ENCODE results near the gene BRCA2. TPM values are rescaled to one million over a fixed set of nuclear protein-coding genes. Genes with fewer than 3 reads are reported as not detected.
A peak's percentile ranks its signal among the peaks of the same experiment; 100 is the strongest.

The BRCA2 gene
- polyA plus RNA-seq, 4 donors = under 0.01 to 3.9 (median 1.2) TPM

- FAIRE-seq = no peak
- WGBS, 3 donors = 81 to 85% (median 83%) methylated on average over 5 of the region's 5 CpGs
- no peak overlapping the region for H3K27ac ChIP-seq (ENCODE audit: low read depth in 1 of 3, low read length in 2 of 3)
Measured at GRCh38 chr13:32383836-32384618, 68.7 kb downstream of the BRCA2 start.

GRCh38 chr13:32384702-32385101 lies 69.4 kb downstream of the BRCA2 start:
- no peaks in the 10 kb centered on the region for H3K36me3 ChIP-seq (ENCODE audit: control insufficient read depth in 3 of 3, insufficient read depth in 2 of 3, low read depth in 1 of 3, low read length in 3 of 3)
- H3K4me3 ChIP-seq (ENCODE audit: low read depth in 1 of 3, low read length in 3 of 3) = no peak overlapping the region
- FAIRE-seq (no peak), DNase-seq (no peak)
- 86 to 91% (median 88%) methylated on average over 2 of the region's 2 CpGs for WGBS, 3 donors
- H3K4me1 ChIP-seq (ENCODE audit: control insufficient read depth in 3 of 3, insufficient read depth in 2 of 3, low read depth in 1 of 3, low read length in 2 of 3) = no peaks in the 10 kb centered on the region
- no peaks in the 10 kb centered on the region for H3K27me3 ChIP-seq (ENCODE audit: control insufficient read depth in 3 of 3, insufficient read depth in 3 of 3, low read length in 3 of 3)
- no peaks in the 10 kb centered on the region for H3K9me3 ChIP-seq (ENCODE audit: control insufficient read depth in 2 of 2, insufficient read depth in 1 of 2, low read depth in 1 of 2, low read length in 1 of 2)
- no peak overlapping the region for H3K27ac ChIP-seq (ENCODE audit: low read depth in 1 of 3, low read length in 2 of 3)

More at GRCh38 chr13:32383836-32384618, 68.7 kb downstream of the BRCA2 start:
- no peaks in the 10 kb centered on the region for H3K9me3 ChIP-seq (ENCODE audit: control insufficient read depth in 2 of 2, insufficient read depth in 1 of 2, low read depth in 1 of 2, low read length in 1 of 2)
- H3K36me3 ChIP-seq (ENCODE audit: control insufficient read depth in 3 of 3, insufficient read depth in 2 of 3, low read depth in 1 of 3, low read length in 3 of 3) = no peaks in the 10 kb centered on the region
- H3K27me3 ChIP-seq (ENCODE audit: control insufficient read depth in 3 of 3, insufficient read depth in 3 of 3, low read length in 3 of 3) = no peaks in the 10 kb centered on the region
- H3K4me3 ChIP-seq (ENCODE audit: low read depth in 1 of 3, low read length in 3 of 3) = no peak overlapping the region
- H3K4me1 ChIP-seq (ENCODE audit: control insufficient read depth in 3 of 3, insufficient read depth in 2 of 3, low read depth in 1 of 3, low read length in 2 of 3) = no peaks in the 10 kb centered on the region
- no peak for DNase-seq

- no peak overlapping the region for H3K27ac ChIP-seq (ENCODE audit: low read depth in 1 of 3, low read length in 2 of 3)
- no peaks in the 10 kb centered on the region for H3K27me3 ChIP-seq (ENCODE audit: control insufficient read depth in 3 of 3, insufficient read depth in 3 of 3, low read length in 3 of 3)
- DNase-seq (no peak), FAIRE-seq (no peak)
- H3K36me3 ChIP-seq (ENCODE audit: control insufficient read depth in 3 of 3, insufficient read depth in 2 of 3, low read depth in 1 of 3, low read length in 3 of 3) = no peaks in the 10 kb centered on the region
- no peaks in the 10 kb centered on the region for H3K4me1 ChIP-seq (ENCODE audit: control insufficient read depth in 3 of 3, insufficient read depth in 2 of 3, low read depth in 1 of 3, low read length in 2 of 3)
- H3K9me3 ChIP-seq (ENCODE audit: control insufficient read depth in 2 of 2, insufficient read depth in 1 of 2, low read depth in 1 of 2, low read length in 1 of 2) = no peaks in the 10 kb centered on the region
- no peak overlapping the region for H3K4me3 ChIP-seq (ENCODE audit: low read depth in 1 of 3, low read length in 3 of 3)
Measured at GRCh38 chr13:32385410-32385809, 70.1 kb downstream of the BRCA2 start.

GRCh38 chr13:32390048-32390447 lies 74.7 kb downstream of the BRCA2 start:
- H3K27ac ChIP-seq (ENCODE audit: low read depth in 1 of 3, low read length in 2 of 3) = peak overlapping the region in 1 of 3 donors; percentile 0
- H3K9me3 ChIP-seq (ENCODE audit: control insufficient read depth in 2 of 2, insufficient read depth in 1 of 2, low read depth in 1 of 2, low read length in 1 of 2) = no peaks in the 10 kb centered on the region
- WGBS, 3 donors = 66 to 76% (median 68%) methylated on average over 4 of the region's 4 CpGs
- peak in 1 of 2 donors; percentile 25 for DNase-seq
- H3K4me1 ChIP-seq (ENCODE audit: control insufficient read depth in 3 of 3, insufficient read depth in 2 of 3, low read depth in 1 of 3, low read length in 2 of 3) = no peaks in the 10 kb centered on the region
- no peak overlapping the region for H3K4me3 ChIP-seq (ENCODE audit: low read depth in 1 of 3, low read length in 3 of 3)
- no peak for FAIRE-seq
- no peaks in the 10 kb centered on the region for H3K36me3 ChIP-seq (ENCODE audit: control insufficient read depth in 3 of 3, insufficient read depth in 2 of 3, low read depth in 1 of 3, low read length in 3 of 3)
- no peaks in the 10 kb centered on the region for H3K27me3 ChIP-seq (ENCODE audit: control insufficient read depth in 3 of 3, insufficient read depth in 3 of 3, low read length in 3 of 3)

GRCh38 chr13:32390484-32390883 lies 75.2 kb downstream of the BRCA2 start:
- WGBS, 3 donors = 74 to 91% (median 90%) methylated on average over 1 of the region's 1 CpG
- Histone ChIP-seq H3K27ac (ENCODE audit: low read depth in 1 of 3, low read length in 2 of 3) (no peak overlapping the region), H3K27me3 (ENCODE audit: control insufficient read depth in 3 of 3, insufficient read depth in 3 of 3, low read length in 3 of 3) (no peaks in the 10 kb centered on the region), H3K9me3 (ENCODE audit: control insufficient read depth in 2 of 2, insufficient read depth in 1 of 2, low read depth in 1 of 2, low read length in 1 of 2) (no peaks in the 10 kb centered on the region), H3K36me3 (ENCODE audit: control insufficient read depth in 3 of 3, insufficient read depth in 2 of 3, low read depth in 1 of 3, low read length in 3 of 3) (no peaks in the 10 kb centered on the region), H3K4me3 (ENCODE audit: low read depth in 1 of 3, low read length in 3 of 3) (no peak overlapping the region), H3K4me1 (ENCODE audit: control insufficient read depth in 3 of 3, insufficient read depth in 2 of 3, low read depth in 1 of 3, low read length in 2 of 3) (no peaks in the 10 kb centered on the region)
- no peak for DNase-seq
- FAIRE-seq = no peak

- Histone ChIP-seq H3K4me3 (ENCODE audit: low read depth in 1 of 3, low read length in 3 of 3) (no peak overlapping the region), H3K27me3 (ENCODE audit: control insufficient read depth in 3 of 3, insufficient read depth in 3 of 3, low read length in 3 of 3) (no peaks in the 10 kb centered on the region), H3K9me3 (ENCODE audit: control insufficient read depth in 2 of 2, insufficient read depth in 1 of 2, low read depth in 1 of 2, low read length in 1 of 2) (no peaks in the 10 kb centered on the region), H3K27ac (ENCODE audit: low read depth in 1 of 3, low read length in 2 of 3) (no peak overlapping the region), H3K36me3 (ENCODE audit: control insufficient read depth in 3 of 3, insufficient read depth in 2 of 3, low read depth in 1 of 3, low read length in 3 of 3) (no peaks in the 10 kb centered on the region), H3K4me1 (ENCODE audit: control insufficient read depth in 3 of 3, insufficient read depth in 2 of 3, low read depth in 1 of 3, low read length in 2 of 3) (no peaks in the 10 kb centered on the region)
- no peak for FAIRE-seq
- 77 to 80% (median 79%) methylated on average over 4 of the region's 4 CpGs for WGBS, 3 donors
- no peak for DNase-seq
Measured at GRCh38 chr13:32391101-32391619, 75.9 kb downstream of the BRCA2 start.

GRCh38 chr13:32403108-32403507 lies 87.8 kb downstream of the BRCA2 start:
- no peaks in the 10 kb centered on the region for H3K9me3 ChIP-seq (ENCODE audit: control insufficient read depth in 2 of 2, insufficient read depth in 1 of 2, low read depth in 1 of 2, low read length in 1 of 2)
- H3K4me3 ChIP-seq (ENCODE audit: low read depth in 1 of 3, low read length in 3 of 3) = no peak overlapping the region
- 94 to 99% (median 98%) methylated on average over 4 of the region's 4 CpGs for WGBS, 3 donors
- H3K36me3 ChIP-seq (ENCODE audit: control insufficient read depth in 3 of 3, insufficient read depth in 2 of 3, low read depth in 1 of 3, low read length in 3 of 3) = peaks cover 0 to 11% (median 3%) of the 10 kb centered on the region in 3 donors
- H3K27ac ChIP-seq (ENCODE audit: low read depth in 1 of 3, low read length in 2 of 3) = no peak overlapping the region
- DNase-seq (no peak), FAIRE-seq (no peak)
- H3K27me3 ChIP-seq (ENCODE audit: control insufficient read depth in 3 of 3, insufficient read depth in 3 of 3, low read length in 3 of 3) = no peaks in the 10 kb centered on the region
- no peaks in the 10 kb centered on the region for H3K4me1 ChIP-seq (ENCODE audit: control insufficient read depth in 3 of 3, insufficient read depth in 2 of 3, low read depth in 1 of 3, low read length in 2 of 3)

GRCh38 chr13:32407854-32408253 lies 92.5 kb downstream of the BRCA2 start:
- DNase-seq (no peak), FAIRE-seq (no peak)
- Histone ChIP-seq H3K27ac (ENCODE audit: low read depth in 1 of 3, low read length in 2 of 3) (no peak overlapping the region), H3K36me3 (ENCODE audit: control insufficient read depth in 3 of 3, insufficient read depth in 2 of 3, low read depth in 1 of 3, low read length in 3 of 3) (peaks cover 0 to 7% (median 3%) of the 10 kb centered on the region in 3 donors), H3K4me1 (ENCODE audit: control insufficient read depth in 3 of 3, insufficient read depth in 2 of 3, low read depth in 1 of 3, low read length in 2 of 3) (peaks cover 0 to 3% (median 3%) of the 10 kb centered on the region in 3 donors), H3K9me3 (ENCODE audit: control insufficient read depth in 2 of 2, insufficient read depth in 1 of 2, low read depth in 1 of 2, low read length in 1 of 2) (no peaks in the 10 kb centered on the region), H3K4me3 (ENCODE audit: low read depth in 1 of 3, low read length in 3 of 3) (no peak overlapping the region), H3K27me3 (ENCODE audit: control insufficient read depth in 3 of 3, insufficient read depth in 3 of 3, low read length in 3 of 3) (no peaks in the 10 kb centered on the region)
- 83 to 100% (median 88%) methylated on average over 6 of the region's 6 CpGs for WGBS, 3 donors
